ENCODE data around the gene SNTG2. TPM values are rescaled to one million over a fixed set of nuclear protein-coding genes. Genes with fewer than 3 reads are reported as not detected.

SNTG2 gene
- total RNA-seq, 1 experiment from 2014 or later = not detected

GRCh38 chr2:1300284-1300683, 349.6 kb downstream of the SNTG2 start:
- ChIA-PET CTCF (no interaction called here), POLR2A (no interaction called here)
- intact Hi-C loops (cut with micrococcal nuclease; ENCODE audit: unreplicated experiment) = no loop called here
- Mint-ChIP-seq H3K27me3 (ENCODE audit: insufficient read depth, unreplicated experiment) (peaks cover 17% of the 10 kb centered on the region), H3K27ac (ENCODE audit: unreplicated experiment) (no peak overlapping the region), H3K36me3 (ENCODE audit: insufficient read depth, unreplicated experiment) (no peaks in the 10 kb centered on the region), H3K9me3 (ENCODE audit: unreplicated experiment) (no peaks in the 10 kb centered on the region), H3K4me1 (ENCODE audit: low read depth, unreplicated experiment) (no peaks in the 10 kb centered on the region), H3K4me3 (ENCODE audit: unreplicated experiment) (no peak overlapping the region)
- no peak for DNase-seq
- TF ChIP-seq, protein P1, sequence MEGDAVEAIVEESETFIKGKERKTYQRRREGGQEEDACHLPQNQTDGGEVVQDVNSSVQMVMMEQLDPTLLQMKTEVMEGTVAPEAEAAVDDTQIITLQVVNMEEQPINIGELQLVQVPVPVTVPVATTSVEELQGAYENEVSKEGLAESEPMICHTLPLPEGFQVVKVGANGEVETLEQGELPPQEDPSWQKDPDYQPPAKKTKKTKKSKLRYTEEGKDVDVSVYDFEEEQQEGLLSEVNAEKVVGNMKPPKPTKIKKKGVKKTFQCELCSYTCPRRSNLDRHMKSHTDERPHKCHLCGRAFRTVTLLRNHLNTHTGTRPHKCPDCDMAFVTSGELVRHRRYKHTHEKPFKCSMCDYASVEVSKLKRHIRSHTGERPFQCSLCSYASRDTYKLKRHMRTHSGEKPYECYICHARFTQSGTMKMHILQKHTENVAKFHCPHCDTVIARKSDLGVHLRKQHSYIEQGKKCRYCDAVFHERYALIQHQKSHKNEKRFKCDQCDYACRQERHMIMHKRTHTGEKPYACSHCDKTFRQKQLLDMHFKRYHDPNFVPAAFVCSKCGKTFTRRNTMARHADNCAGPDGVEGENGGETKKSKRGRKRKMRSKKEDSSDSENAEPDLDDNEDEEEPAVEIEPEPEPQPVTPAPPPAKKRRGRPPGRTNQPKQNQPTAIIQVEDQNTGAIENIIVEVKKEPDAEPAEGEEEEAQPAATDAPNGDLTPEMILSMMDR (IDR thresholded peaks at IDR 0.05; ENCODE audit: insufficient read depth in 1 of 2, low read depth in 1 of 2, low read length in 1 of 2, severe bottlenecking in 1 of 2, unreplicated experiment in 1 of 2) = no peak
- H3K4me3 ChIP-seq (ENCODE audit: low read depth, low read length) = no peak overlapping the region
- H3K9me3 ChIP-seq = no peaks in the 10 kb centered on the region
- H3K27me3 ChIP-seq (replicated peaks; ENCODE audit: control insufficient read depth, insufficient read depth, low read length) = no peaks in the 10 kb centered on the region
- no TSS peak for BruUV-seq (replicated peaks)
- no peaks in the 10 kb centered on the region for H3K4me1 ChIP-seq
- no peaks in the 10 kb centered on the region for H3K36me3 ChIP-seq (ENCODE audit: control insufficient read depth, insufficient read depth, low read length)

DNA sequence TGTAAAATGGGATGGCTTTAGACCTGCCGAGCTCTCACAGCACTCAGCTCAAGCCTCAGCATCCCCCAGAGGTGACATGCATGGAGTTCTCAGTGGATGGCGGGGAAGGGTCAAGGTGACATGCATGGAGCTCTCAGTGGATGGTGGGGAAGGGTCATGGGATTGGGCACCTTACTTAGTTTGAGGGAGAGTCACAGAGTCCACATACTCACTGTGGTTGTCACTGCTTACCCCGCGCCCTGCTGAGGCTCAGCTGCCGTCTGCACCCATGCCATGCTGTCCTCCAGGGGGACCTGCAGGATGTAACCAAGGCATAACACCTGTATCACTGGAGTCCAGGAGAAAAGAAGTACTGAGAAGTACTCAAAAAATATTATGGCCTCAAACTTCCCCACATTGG, 350.4 kb downstream of the SNTG2 start:
- H3K27me3 ChIP-seq (replicated peaks; ENCODE audit: control insufficient read depth, insufficient read depth, low read length) = no peaks in the 10 kb centered on the region
- no peaks in the 10 kb centered on the region for H3K9me3 Mint-ChIP-seq (ENCODE audit: unreplicated experiment)
- peaks cover 17% of the 10 kb centered on the region for H3K27me3 Mint-ChIP-seq (ENCODE audit: insufficient read depth, unreplicated experiment)
- H3K27ac Mint-ChIP-seq (ENCODE audit: unreplicated experiment) = no peak overlapping the region
- H3K9me3 ChIP-seq = no peaks in the 10 kb centered on the region
- no peaks in the 10 kb centered on the region for H3K4me1 Mint-ChIP-seq (ENCODE audit: low read depth, unreplicated experiment)
- BruUV-seq (replicated peaks) = no TSS peak
- TF ChIP-seq, protein P1 (IDR thresholded peaks at IDR 0.05; ENCODE audit: insufficient read depth in 1 of 2, low read depth in 1 of 2, low read length in 1 of 2, severe bottlenecking in 1 of 2, unreplicated experiment in 1 of 2) = no peak
- intact Hi-C loops (cut with micrococcal nuclease; ENCODE audit: unreplicated experiment) = no loop called here
- H3K4me3 ChIP-seq (ENCODE audit: low read depth, low read length) = no peak overlapping the region
- H3K4me1 ChIP-seq = no peaks in the 10 kb centered on the region
- POLR2A ChIA-PET = no interaction called here
- CTCF ChIA-PET = no interaction called here
- no peaks in the 10 kb centered on the region for H3K36me3 Mint-ChIP-seq (ENCODE audit: insufficient read depth, unreplicated experiment)
- DNase-seq = no peak
- no peaks in the 10 kb centered on the region for H3K36me3 ChIP-seq (ENCODE audit: control insufficient read depth, insufficient read depth, low read length)
- H3K4me3 Mint-ChIP-seq (ENCODE audit: unreplicated experiment) = no peak overlapping the region

- TF ChIP-seq, protein P1 (IDR thresholded peaks at IDR 0.05; ENCODE audit: insufficient read depth in 1 of 2, low read depth in 1 of 2, low read length in 1 of 2, severe bottlenecking in 1 of 2, unreplicated experiment in 1 of 2) = no peak
- no peaks in the 10 kb centered on the region for H3K9me3 ChIP-seq
- H3K4me1 ChIP-seq = no peaks in the 10 kb centered on the region
- intact Hi-C loops (cut with micrococcal nuclease; ENCODE audit: unreplicated experiment) = no loop called here
- POLR2A ChIA-PET = no interaction called here
- no peaks in the 10 kb centered on the region for H3K27me3 ChIP-seq (replicated peaks; ENCODE audit: control insufficient read depth, insufficient read depth, low read length)
- H3K4me3 ChIP-seq (ENCODE audit: low read depth, low read length) = no peak overlapping the region
- Mint-ChIP-seq H3K27ac (ENCODE audit: unreplicated experiment) (no peak overlapping the region), H3K36me3 (ENCODE audit: insufficient read depth, unreplicated experiment) (no peaks in the 10 kb centered on the region), H3K9me3 (ENCODE audit: unreplicated experiment) (no peaks in the 10 kb centered on the region), H3K27me3 (ENCODE audit: insufficient read depth, unreplicated experiment) (peaks cover 12% of the 10 kb centered on the region), H3K4me1 (ENCODE audit: low read depth, unreplicated experiment) (no peaks in the 10 kb centered on the region), H3K4me3 (ENCODE audit: unreplicated experiment) (no peak overlapping the region)
- no TSS peak for BruUV-seq (replicated peaks)
- CTCF ChIA-PET = no interaction called here
- H3K36me3 ChIP-seq (ENCODE audit: control insufficient read depth, insufficient read depth, low read length) = no peaks in the 10 kb centered on the region
- DNase-seq = no peak
Observed at GRCh38 chr2:1305342-1306013, 354.8 kb downstream of the SNTG2 start.
